Liver (tissue), 10 donors: ENCODE results near the gene ADTRP. TPM values are rescaled to one million over a fixed set of nuclear protein-coding genes. Genes with fewer than 3 reads are reported as not detected.

Experiments
- DNase-seq: peaks from one replicate; pipeline ENCODE4 v3.0.0-alpha.2; 2017; ENCODE audit warnings: low spot score
- H3K27ac ChIP-seq, 2 donors: one replicate each; pipeline ENCODE4 v1.7.0; 2013; ENCODE audit warnings: inconsistent platforms in 2 of 2, low read length in 2 of 2, control low read depth in 1 of 2, low read depth in 1 of 2, mild to moderate bottlenecking in 1 of 2
- H3K27me3 ChIP-seq, 4 donors: one replicate each; pipeline versions ENCODE4 v1.6.1 to v1.7.0; 2013; ENCODE audit warnings: low read length in 3 of 4, inconsistent platforms in 1 of 4, mild to moderate bottlenecking in 1 of 4, moderate library complexity in 1 of 4; ENCODE audit not compliant: control insufficient read depth in 4 of 4, insufficient read depth in 4 of 4
- H3K36me3 ChIP-seq, 4 donors: one replicate each; pipeline versions ENCODE4 v1.6.1 to v1.7.0; 2013; ENCODE audit warnings: low read length in 3 of 4, mild to moderate bottlenecking in 3 of 4, low read depth in 1 of 4, moderate library complexity in 1 of 4; ENCODE audit not compliant: control insufficient read depth in 4 of 4, insufficient read depth in 3 of 4
- H3K4me1 ChIP-seq, 4 donors: one replicate each; pipeline versions ENCODE4 v1.6.1 to v1.7.0; 2013; ENCODE audit warnings: low read length in 3 of 4, mild to moderate bottlenecking in 3 of 4, moderate library complexity in 1 of 4; ENCODE audit not compliant: control insufficient read depth in 4 of 4, insufficient read depth in 4 of 4
- H3K4me3 ChIP-seq, 3 donors: one replicate each; pipeline versions ENCODE4 v1.6.1 to v1.7.0; 2013; ENCODE audit warnings: low read length in 3 of 3, control low read depth in 1 of 3, low read depth in 1 of 3, mild to moderate bottlenecking in 1 of 3
- H3K9ac ChIP-seq, 2 donors: one replicate each; pipeline ENCODE4 v1.7.0; 2013; ENCODE audit warnings: low read length in 2 of 2, mild to moderate bottlenecking in 2 of 2, moderate library complexity in 2 of 2, control low read depth in 1 of 2, low read depth in 1 of 2
- H3K9me3 ChIP-seq, 4 donors: one replicate each; pipeline versions ENCODE4 v1.6.1 to v1.7.0; 2013; ENCODE audit warnings: low read length in 3 of 4; ENCODE audit not compliant: control insufficient read depth in 4 of 4
- EGR1 ChIP-seq, 2 donors: IDR thresholded peaks; 2 replicates each; pipeline ENCODE4 v1.6.1; 2016 to 2018; ENCODE audit warnings: antibody characterized with exemption in 2 of 2, low read depth in 2 of 2
- FOXA1 ChIP-seq: IDR thresholded peaks from 2 replicates; pipeline ENCODE4 v1.6.1; 2016; ENCODE audit warnings: antibody characterized with exemption
- FOXA2 ChIP-seq: IDR thresholded peaks from 2 replicates; pipeline ENCODE4 v1.6.1; 2016; ENCODE audit warnings: antibody characterized with exemption
- GABPA ChIP-seq, 2 donors: IDR thresholded peaks in 1 of 2; conservative IDR thresholded peaks in 1 of 2; 2 replicates each; pipeline ENCODE4 v1.6.1; 2016; ENCODE audit warnings: antibody characterized with exemption in 2 of 2, mild to moderate bottlenecking in 1 of 2, moderate library complexity in 1 of 2
- HNF4A ChIP-seq, 2 donors: conservative IDR thresholded peaks; 2 replicates each; pipeline ENCODE4 v1.6.1; 2016; ENCODE audit warnings: antibody characterized with exemption in 2 of 2, mild to moderate bottlenecking in 2 of 2
- HNF4G ChIP-seq: IDR thresholded peaks from 2 replicates; pipeline ENCODE4 v1.6.1; 2016; ENCODE audit warnings: antibody characterized with exemption
- JUND ChIP-seq, 2 donors: IDR thresholded peaks; 2 replicates each; pipeline ENCODE4 v1.6.1; 2016; ENCODE audit warnings: antibody characterized with exemption in 2 of 2
- NR2F2 ChIP-seq: IDR thresholded peaks from 2 replicates; pipeline ENCODE4 v1.6.1; 2016; ENCODE audit warnings: antibody characterized with exemption
- RAD21 ChIP-seq, 2 donors: IDR thresholded peaks; 2 replicates each; pipeline ENCODE4 v1.6.1; 2016; ENCODE audit warnings: antibody characterized with exemption in 2 of 2, mild to moderate bottlenecking in 2 of 2
- RXRA ChIP-seq, 2 donors: IDR thresholded peaks; 2 replicates each; pipeline ENCODE4 v1.6.1; 2017 to 2018; ENCODE audit warnings: antibody characterized with exemption in 2 of 2, mild to moderate bottlenecking in 1 of 2
- SP1 ChIP-seq: IDR thresholded peaks from 2 replicates; pipeline ENCODE4 v1.6.1; 2018; ENCODE audit warnings: antibody characterized with exemption, mild to moderate bottlenecking
- TAF1 ChIP-seq: conservative IDR thresholded peaks from 2 replicates; pipeline ENCODE4 v1.6.1; 2016; ENCODE audit warnings: antibody characterized with exemption, mild to moderate bottlenecking
- YY1 ChIP-seq: IDR thresholded peaks from 2 replicates; pipeline ENCODE4 v1.6.1; 2016; ENCODE audit warnings: antibody characterized with exemption, mild to moderate bottlenecking
- WGBS: extraction: QIAGEN DNeasy Blood & Tissue Kit; methylation state at CpG from one replicate; pipeline ENCODE4 v1.1.7; 2013; 5-methylcytosine and 5-hydroxymethylcytosine counted together
- polyA plus RNA-seq, 2 donors: library from polyadenylated mRNA; stranded (reverse) in 1 of 2; unstranded in 1 of 2; fragments of 200-250 nt in 1 of 2; fragments of >200 nt in 1 of 2; fragmentation: Nextera tagmentation in 1 of 2; extraction: Ambion mirVana in 1 of 2; gene quantifications; one replicate each; pipeline versions ENCODE4 v1.2.1 to v1.2.3, GENCODE V29; 2013 to 2015
- small RNA-seq: library from RNA; depleted of rRNA; stranded (forward); fragments of <200 nt; gene quantifications from one replicate; pipeline ENCODE3, GENCODE V24; 2014
- total RNA-seq, 2 donors: library from RNA; depleted of rRNA; stranded (reverse); fragments of >200 nt; gene quantifications; one replicate each; pipeline ENCODE4 v1.2.3, GENCODE V29; 2014
- TF ChIP-seq, protein P1 (sequence below): IDR thresholded peaks from 2 replicates; pipeline ENCODE4 v1.6.1; 2016; ENCODE audit warnings: antibody characterized with exemption
- TF ChIP-seq, protein P2 (sequence below): fragments of 150-350 bp; IDR thresholded peaks from 2 replicates; pipeline ENCODE4 v1.5.1; 2017; ENCODE audit warnings: improper control_type of control experiment, low read depth, low read length; ENCODE audit not compliant: missing input control
- TF ChIP-seq, protein P3 (sequence below): IDR thresholded peaks from 2 replicates; pipeline ENCODE4 v1.6.1; 2016; ENCODE audit warnings: antibody characterized with exemption
- TF ChIP-seq, protein P4 (sequence below): IDR thresholded peaks from 2 replicates; pipeline ENCODE4 v1.6.1; 2016; ENCODE audit warnings: antibody characterized with exemption, mild to moderate bottlenecking
- TF ChIP-seq, protein P5 (sequence below): IDR thresholded peaks from 2 replicates; pipeline ENCODE4 v1.6.1; 2016; ENCODE audit warnings: antibody characterized with exemption
- donor health status: healthy.
- donor health status: healthy.
- donor health status: healthy.
- donor health status: healthy.
- donor health status: healthy.

The ADTRP gene
- total and polyA plus RNA-seq, 4 donors, result 0.21 to 2.0 (median 0.50) TPM; not detected in 1

DNA sequence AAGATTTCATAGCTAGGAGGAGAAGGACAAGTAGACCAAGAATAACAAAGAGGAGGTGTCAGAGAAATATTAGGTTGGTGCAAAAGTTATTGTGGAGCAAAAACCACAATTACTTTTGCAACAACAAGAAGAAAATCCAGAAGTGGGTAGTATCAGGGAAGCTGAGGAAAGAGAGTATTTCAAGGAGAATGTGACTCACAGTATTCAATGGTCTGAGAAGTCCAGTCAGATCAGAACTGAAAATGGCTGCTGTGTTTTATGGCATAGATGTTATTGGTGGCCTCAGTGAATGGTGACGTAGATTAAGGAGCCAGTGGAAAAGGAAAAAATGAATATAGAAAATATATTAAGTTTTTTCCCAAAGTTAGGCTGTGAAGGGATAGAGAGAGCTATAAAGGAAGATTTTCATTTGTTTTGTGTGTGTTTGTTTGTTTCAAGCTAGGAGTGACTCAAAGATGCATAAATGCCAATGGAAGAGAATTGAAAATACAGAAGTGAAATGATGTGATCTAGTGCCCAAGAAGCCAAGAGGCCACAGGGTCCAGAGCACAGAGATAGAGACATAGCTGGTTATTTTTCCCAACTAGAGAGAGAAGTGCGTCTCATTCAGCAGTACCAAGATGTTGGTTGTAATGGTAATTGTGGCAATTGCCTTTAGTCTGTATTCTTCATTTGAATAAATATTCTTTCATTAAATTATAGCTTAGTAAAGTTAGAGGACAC is 112.8 kb downstream of the ADTRP start:
- Histone ChIP-seq H3K4me3 (no peak overlapping the region), H3K4me1 (peaks cover 0 to 1% (median 0%) of the 10 kb centered on the region in 4 donors), H3K36me3 (no peaks in the 10 kb centered on the region), H3K27me3 (no peaks in the 10 kb centered on the region), H3K9me3 (peaks cover 0 to 3% (median under 1%) of the 10 kb centered on the region in 4 donors), H3K27ac (no peak overlapping the region), H3K9ac (no peak overlapping the region)
- DNase-seq, result no peak
- TF ChIP-seq RAD21 (IDR thresholded peaks at IDR 0.05) (no peak), JUND (IDR thresholded peaks at IDR 0.05) (no peak), EGR1 (IDR thresholded peaks at IDR 0.05; ENCODE audit: low read depth in 2 of 2) (no peak), HNF4A (conservative IDR thresholded peaks at IDR 0.05) (no peak), YY1 (no peak), FOXA1 (no peak), HNF4G (no peak), RXRA (IDR thresholded peaks at IDR 0.05) (no peak), FOXA2 (no peak), SP1 (no peak), NR2F2 (no peak), TAF1 (no peak), GABPA (IDR thresholded peaks at IDR 0.05 in 1 of 2, conservative IDR thresholded peaks at IDR 0.05 in 1 of 2) (no peak)
- TF ChIP-seq, protein P1, sequence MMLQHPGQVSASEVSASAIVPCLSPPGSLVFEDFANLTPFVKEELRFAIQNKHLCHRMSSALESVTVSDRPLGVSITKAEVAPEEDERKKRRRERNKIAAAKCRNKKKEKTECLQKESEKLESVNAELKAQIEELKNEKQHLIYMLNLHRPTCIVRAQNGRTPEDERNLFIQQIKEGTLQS, result no peak
- TF ChIP-seq, protein P2, sequence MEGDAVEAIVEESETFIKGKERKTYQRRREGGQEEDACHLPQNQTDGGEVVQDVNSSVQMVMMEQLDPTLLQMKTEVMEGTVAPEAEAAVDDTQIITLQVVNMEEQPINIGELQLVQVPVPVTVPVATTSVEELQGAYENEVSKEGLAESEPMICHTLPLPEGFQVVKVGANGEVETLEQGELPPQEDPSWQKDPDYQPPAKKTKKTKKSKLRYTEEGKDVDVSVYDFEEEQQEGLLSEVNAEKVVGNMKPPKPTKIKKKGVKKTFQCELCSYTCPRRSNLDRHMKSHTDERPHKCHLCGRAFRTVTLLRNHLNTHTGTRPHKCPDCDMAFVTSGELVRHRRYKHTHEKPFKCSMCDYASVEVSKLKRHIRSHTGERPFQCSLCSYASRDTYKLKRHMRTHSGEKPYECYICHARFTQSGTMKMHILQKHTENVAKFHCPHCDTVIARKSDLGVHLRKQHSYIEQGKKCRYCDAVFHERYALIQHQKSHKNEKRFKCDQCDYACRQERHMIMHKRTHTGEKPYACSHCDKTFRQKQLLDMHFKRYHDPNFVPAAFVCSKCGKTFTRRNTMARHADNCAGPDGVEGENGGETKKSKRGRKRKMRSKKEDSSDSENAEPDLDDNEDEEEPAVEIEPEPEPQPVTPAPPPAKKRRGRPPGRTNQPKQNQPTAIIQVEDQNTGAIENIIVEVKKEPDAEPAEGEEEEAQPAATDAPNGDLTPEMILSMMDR, result no peak
- TF ChIP-seq, protein P3, sequence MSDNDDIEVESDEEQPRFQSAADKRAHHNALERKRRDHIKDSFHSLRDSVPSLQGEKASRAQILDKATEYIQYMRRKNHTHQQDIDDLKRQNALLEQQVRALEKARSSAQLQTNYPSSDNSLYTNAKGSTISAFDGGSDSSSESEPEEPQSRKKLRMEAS, result no peak
- TF ChIP-seq, protein P4, sequence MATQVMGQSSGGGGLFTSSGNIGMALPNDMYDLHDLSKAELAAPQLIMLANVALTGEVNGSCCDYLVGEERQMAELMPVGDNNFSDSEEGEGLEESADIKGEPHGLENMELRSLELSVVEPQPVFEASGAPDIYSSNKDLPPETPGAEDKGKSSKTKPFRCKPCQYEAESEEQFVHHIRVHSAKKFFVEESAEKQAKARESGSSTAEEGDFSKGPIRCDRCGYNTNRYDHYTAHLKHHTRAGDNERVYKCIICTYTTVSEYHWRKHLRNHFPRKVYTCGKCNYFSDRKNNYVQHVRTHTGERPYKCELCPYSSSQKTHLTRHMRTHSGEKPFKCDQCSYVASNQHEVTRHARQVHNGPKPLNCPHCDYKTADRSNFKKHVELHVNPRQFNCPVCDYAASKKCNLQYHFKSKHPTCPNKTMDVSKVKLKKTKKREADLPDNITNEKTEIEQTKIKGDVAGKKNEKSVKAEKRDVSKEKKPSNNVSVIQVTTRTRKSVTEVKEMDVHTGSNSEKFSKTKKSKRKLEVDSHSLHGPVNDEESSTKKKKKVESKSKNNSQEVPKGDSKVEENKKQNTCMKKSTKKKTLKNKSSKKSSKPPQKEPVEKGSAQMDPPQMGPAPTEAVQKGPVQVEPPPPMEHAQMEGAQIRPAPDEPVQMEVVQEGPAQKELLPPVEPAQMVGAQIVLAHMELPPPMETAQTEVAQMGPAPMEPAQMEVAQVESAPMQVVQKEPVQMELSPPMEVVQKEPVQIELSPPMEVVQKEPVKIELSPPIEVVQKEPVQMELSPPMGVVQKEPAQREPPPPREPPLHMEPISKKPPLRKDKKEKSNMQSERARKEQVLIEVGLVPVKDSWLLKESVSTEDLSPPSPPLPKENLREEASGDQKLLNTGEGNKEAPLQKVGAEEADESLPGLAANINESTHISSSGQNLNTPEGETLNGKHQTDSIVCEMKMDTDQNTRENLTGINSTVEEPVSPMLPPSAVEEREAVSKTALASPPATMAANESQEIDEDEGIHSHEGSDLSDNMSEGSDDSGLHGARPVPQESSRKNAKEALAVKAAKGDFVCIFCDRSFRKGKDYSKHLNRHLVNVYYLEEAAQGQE, result no peak
- TF ChIP-seq, protein P5, sequence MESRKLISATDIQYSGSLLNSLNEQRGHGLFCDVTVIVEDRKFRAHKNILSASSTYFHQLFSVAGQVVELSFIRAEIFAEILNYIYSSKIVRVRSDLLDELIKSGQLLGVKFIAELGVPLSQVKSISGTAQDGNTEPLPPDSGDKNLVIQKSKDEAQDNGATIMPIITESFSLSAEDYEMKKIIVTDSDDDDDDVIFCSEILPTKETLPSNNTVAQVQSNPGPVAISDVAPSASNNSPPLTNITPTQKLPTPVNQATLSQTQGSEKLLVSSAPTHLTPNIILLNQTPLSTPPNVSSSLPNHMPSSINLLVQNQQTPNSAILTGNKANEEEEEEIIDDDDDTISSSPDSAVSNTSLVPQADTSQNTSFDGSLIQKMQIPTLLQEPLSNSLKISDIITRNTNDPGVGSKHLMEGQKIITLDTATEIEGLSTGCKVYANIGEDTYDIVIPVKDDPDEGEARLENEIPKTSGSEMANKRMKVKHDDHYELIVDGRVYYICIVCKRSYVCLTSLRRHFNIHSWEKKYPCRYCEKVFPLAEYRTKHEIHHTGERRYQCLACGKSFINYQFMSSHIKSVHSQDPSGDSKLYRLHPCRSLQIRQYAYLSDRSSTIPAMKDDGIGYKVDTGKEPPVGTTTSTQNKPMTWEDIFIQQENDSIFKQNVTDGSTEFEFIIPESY, result no peak
- WGBS, result 71% methylated on average over 2 of the region's 2 CpGs

Small RNA genes lying within 50 kb of the gene (small RNA-seq; reads per million reads assigned to genes)
- gene RF00272, result not detected

Other genes starting within 250 kb of the ADTRP start
- 10 to 100 TPM in 1 of 2 donors, 1 to 10 TPM in 1; 9.2 to 11.0 TPM for gene TMEM170B, start 241.1 kb downstream of the ADTRP start, total RNA-seq
- gene TMEM170B, start 241.1 kb downstream of the ADTRP start, polyA plus RNA-seq, result 1 to 10 TPM; 1.8 to 3.1 TPM
- 10 to 100 TPM in 1 of 2 donors, 1 to 10 TPM in 1; 6.0 to 27.2 TPM for gene HIVEP1, start 233.5 kb upstream of the ADTRP start, total RNA-seq
- gene HIVEP1, start 233.5 kb upstream of the ADTRP start, polyA plus RNA-seq, result 1 to 10 TPM; 2.7 to 6.3 TPM